Fibroblast of villous mesenchyme (primary cell): ENCODE measurements around the gene AHCYL1. TPM values are rescaled to one million over a fixed set of nuclear protein-coding genes. Genes with fewer than 3 reads are reported as not detected.

ENCODE experiments used
- DNase-seq: peaks from one replicate; pipeline ENCODE4 v3.0.0-alpha.2; 2010; ENCODE audit warnings: low read depth
- H3K4me3 ChIP-seq: 2 replicates; pipeline ENCODE4 v1.5.1; 2011; ENCODE audit warnings: low read depth, mild to moderate bottlenecking, low read length
- CTCF ChIP-seq: IDR thresholded peaks from 2 replicates; pipeline ENCODE4 v1.5.1; 2012; ENCODE audit warnings: low read depth, mild to moderate bottlenecking, low read length; ENCODE audit not compliant: insufficient read depth
- total RNA-seq: library from RNA; depleted of rRNA; stranded (reverse); fragments of >200 nt; gene quantifications from 2 replicates; pipeline ENCODE4 v1.2.3, GENCODE V29; 2012

Gene AHCYL1
- total RNA-seq, 1 donor = 66.9 TPM

- TF ChIP-seq CTCF = no peak
- no peak overlapping the region for H3K4me3 ChIP-seq
- no peak for DNase-seq
These were observed 76.8 kb downstream of the AHCYL1 start for GRCh38 chr1:110061341-110061740.

GRCh38 chr1:110062612-110063011 lies 78.0 kb downstream of the AHCYL1 start:
- no peak for DNase-seq
- TF ChIP-seq CTCF = no peak
- H3K4me3 ChIP-seq = no peak overlapping the region

GRCh38 chr1:110063781-110064180 lies 79.2 kb downstream of the AHCYL1 start:
- no peak for DNase-seq
- H3K4me3 ChIP-seq = no peak overlapping the region
- no peak for TF ChIP-seq CTCF

GRCh38 chr1:110064576-110065337 lies 80.2 kb downstream of the AHCYL1 start:
- no peak for TF ChIP-seq CTCF
- no peak for DNase-seq
- H3K4me3 ChIP-seq = no peak overlapping the region

GRCh38 chr1:110065841-110066240 lies 81.3 kb downstream of the AHCYL1 start:
- TF ChIP-seq CTCF = no peak
- DNase-seq = no peak
- H3K4me3 ChIP-seq = no peak overlapping the region

- no peak for TF ChIP-seq CTCF
- DNase-seq = no peak
- H3K4me3 ChIP-seq = no peak overlapping the region
These were observed 82.9 kb downstream of the AHCYL1 start for GRCh38 chr1:110067479-110067892.
